Sigmoid colon (tissue), 4 donors: Measurements from ENCODE around the gene PRCP.

Experiments used
- CTCF ChIP-seq, 4 experiments: fragments of 450-650 bp in 3 of 4; fragments of 200-600 bp in 1 of 4; IDR thresholded peaks; one replicate each; pipeline ENCODE4 v1.5.1; 2016 to 2019; ENCODE audit warnings: antibody characterized with exemption in 4 of 4, mild to moderate bottlenecking in 3 of 4, moderate library complexity in 2 of 4
- POLR2AphosphoS5 ChIP-seq, 4 donors: sonication (generic); formaldehyde crosslinking; IDR thresholded peaks; one replicate each; pipeline ENCODE4 v1.6.1; 2017; ENCODE audit warnings: antibody characterized with exemption in 4 of 4

GRCh38 chr11:82848829-82849228 is 51.4 kb downstream of the PRCP start:
- TF ChIP-seq CTCF (IDR thresholded peaks at IDR 0.05) (no peak), POLR2AphosphoS5 (IDR thresholded peaks at IDR 0.05) (no peak)
